ENCODE results near the gene NHS.

The NHS gene

DNA sequence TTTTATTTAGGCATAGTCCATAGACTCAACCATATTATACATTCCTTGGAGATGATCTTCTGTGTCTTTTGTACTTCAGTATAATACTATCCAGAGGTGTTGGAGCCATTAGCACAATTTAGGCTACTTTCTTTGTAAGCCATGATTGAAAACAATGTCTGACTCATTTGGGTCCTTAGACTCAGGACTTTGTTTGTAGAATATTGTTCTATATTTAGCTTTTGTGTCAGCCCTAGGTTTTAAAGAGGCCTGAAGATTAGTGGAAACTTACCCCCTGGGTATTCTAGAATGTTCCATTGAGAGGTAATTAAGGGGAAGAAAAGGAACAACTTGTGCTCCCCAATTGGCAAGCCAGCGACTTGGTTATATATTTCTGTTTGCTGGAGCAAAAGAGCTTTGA, 217.1 kb downstream of the NHS start:
- DNase-seq: no peak

- no peak for DNase-seq
These were observed 219.7 kb downstream of the NHS start for GRCh38 chrX:17594693-17595092.

DNA sequence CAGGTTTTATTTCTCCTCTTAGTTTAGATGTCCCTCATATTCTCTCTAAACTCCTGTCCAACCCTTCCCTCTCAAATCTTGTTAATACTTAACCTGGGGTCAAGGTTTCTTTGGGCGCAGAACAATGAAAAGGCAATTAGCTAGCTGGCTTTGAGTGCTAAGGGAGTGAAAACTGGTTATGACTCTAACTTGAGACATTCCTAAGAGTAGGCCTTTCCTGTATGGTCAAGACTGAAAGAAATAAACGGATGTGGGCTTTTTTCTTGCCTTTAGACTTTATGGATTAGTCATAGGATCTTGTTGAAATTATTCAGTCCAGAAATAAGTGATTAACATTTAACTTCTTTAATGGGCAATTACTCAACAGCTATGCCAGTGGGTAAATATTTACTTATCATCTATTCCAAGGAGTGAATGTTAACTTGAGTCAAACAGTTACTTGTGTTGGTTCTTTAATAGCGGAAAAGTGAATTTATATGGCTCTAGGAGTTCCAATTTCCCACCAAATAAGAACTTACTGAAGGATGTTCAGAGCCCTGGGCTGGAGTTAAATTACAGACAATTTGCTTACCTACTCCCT, 220.5 kb downstream of the NHS start:
- DNase-seq: no peak

GRCh38 chrX:17596061-17596460, 221.1 kb downstream of the NHS start:
- no peak for DNase-seq

- DNase-seq: no peak
These were observed 221.7 kb downstream of the NHS start for GRCh38 chrX:17596546-17597205.

DNA sequence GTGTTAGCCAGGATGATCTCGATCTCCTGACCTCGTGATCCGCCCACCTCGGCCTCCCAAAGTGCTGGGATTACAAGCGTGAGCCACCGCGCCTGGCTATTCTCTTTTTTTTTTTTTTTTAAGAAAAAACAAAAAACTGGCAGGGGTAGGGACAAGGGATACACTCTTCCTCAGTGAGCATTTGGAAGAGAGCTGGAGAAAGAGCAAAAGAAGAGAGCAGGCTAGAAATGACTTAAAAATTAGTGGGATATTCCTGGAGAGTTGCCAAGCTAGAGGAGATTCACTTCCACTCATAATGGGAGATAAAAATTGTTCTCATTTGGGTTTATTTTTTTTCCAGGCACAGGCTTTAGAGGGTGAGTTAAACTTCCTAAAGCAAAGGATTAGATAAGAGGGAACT, 222.3 kb downstream of the NHS start:
- no peak for DNase-seq

DNA sequence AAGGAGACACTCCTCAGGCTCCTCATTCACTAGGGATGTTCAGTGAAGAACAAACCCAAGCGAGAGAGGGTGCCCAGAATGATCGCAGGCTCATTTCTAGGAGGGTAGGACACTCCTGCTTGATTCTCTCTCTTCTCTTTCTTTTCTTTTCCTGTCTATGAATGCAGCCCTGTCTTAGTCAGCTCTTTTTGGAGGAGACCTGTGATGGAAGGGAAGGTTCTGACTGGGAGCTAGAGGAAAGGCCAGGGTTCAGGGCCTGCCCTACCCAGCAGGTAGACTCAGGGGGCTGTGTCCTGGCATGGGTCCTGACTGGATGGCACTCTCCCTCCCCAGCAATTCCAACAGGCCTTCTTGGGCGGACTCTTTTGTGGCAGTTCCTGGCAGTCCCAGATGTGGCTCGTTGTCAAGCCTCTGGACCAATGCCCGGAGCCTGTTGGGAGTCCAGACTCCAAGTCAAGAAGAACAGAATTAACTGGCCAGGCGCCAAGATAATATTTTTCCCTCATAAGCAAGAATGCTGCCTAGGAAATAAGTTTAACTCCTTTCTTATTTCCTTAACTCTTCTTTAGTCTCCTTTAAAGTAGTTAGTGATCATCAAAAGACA, 222.9 kb downstream of the NHS start:
- no peak for DNase-seq

DNA sequence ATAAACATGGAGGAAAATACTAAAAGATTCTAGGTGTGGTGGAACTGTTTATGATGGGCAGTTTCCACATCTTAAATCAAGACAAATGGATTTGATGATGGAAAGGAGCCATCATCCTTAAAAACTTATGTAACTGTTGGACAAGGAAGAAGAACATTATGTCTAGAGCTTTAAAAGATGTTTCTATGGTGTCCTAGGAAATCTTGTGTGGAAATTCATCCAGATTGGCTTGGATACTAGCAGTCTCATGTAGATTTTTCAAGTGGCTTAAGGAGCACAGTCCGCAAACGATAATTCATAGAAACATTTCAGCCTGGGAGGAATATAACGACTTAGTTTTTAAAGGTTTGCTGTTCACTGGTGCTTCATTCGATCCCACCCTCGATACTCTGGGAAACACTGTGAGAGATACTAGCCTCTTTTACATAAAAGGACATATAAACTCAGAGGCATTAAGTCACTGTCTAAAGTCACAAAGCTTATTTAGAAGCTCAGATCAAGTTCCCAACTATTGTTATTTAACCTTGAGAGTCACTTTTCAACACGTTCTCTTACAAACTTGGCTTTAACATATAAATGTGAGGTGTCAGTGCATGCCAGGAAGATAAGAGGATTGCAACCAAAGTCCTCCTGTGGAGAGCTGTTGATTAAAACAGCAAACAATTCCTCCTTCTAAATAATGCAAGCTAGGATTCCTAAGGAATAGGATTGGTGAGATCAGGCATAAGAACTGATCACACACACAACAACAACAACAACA, 226.6 kb downstream of the NHS start:
- no peak for DNase-seq

DNA sequence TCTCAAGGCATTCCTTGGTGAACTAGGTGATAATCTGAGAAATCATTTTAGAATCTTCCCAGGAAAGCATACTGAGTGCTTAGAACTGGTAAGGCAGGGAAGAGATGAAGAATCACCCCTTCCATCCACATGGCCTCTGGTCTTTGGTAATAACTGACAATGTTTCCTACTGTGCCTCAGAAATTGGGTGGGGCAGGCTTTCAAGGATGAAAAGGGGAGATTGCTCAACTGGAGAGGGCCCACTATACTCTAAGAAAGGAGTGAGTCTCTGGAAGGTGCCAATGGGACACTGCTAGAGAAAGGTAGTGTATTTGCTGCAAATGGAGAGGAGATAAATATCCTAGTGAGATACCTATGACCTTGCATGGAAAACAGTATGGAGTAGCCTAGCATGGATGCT, 227.2 kb downstream of the NHS start:
- DNase-seq: no peak

GRCh38 chrX:17603196-17603595, 228.2 kb downstream of the NHS start:
- no peak for DNase-seq

DNA sequence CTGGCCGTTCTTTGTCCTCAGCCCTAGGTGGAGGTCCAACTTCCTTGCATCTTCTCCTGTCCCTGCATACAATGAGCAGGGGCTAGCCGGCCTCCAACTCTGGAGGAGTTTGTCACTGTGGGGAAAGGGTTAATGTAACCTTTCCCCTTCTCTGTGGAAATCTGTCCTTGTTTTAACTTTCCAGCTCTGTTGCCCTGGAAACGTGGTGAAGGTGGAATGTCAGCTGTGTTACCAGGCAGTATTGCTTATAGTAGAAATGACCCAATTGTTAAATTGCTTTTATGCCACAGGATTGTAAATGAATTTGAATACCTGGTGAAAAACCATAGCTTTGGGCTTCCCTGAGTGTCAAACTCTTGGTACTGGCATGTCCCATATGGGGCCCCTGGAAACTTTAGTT, 230.7 kb downstream of the NHS start:
- DNase-seq: no peak

GRCh38 chrX:17606231-17606630, 231.2 kb downstream of the NHS start:
- DNase-seq: no peak

DNA sequence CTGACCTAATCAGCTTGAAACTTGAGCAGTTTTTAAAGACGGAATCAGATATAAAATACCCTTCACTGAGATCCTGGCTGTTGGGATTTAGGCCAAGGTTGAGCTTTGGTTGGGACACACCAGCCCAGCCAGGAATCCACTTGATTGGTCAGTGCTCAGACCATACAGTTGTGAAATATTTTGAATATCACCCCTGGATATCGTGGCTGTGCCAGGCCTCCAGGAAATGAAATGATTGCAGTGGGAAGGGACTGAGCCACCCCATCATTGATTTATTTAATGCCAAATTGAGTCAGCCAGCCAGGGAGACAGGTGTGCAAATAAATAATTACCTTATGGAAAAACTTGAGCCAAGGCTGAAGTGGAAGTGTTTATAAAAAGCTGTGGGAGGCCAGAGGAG, 233.9 kb downstream of the NHS start:
- DNase-seq: no peak

DNA sequence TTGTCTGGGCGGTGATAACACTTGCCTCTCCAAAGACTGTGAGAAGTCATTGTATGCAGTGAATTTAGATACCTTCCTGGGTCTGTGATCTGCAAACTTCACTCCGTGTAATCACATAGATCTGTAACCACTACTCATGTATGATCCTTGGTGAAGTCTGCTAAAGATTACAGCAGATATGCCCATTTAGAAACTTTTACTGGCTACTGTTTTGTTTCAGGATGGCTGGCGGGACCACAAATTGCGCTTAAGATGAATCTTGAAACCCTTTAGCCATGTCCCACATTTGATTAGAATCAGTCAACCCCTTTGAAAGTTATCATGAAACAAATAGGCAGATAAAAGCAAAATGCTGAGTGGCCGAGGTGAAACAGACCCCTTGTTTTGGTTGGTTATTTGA, 235.8 kb downstream of the NHS start:
- DNase-seq: no peak

DNA sequence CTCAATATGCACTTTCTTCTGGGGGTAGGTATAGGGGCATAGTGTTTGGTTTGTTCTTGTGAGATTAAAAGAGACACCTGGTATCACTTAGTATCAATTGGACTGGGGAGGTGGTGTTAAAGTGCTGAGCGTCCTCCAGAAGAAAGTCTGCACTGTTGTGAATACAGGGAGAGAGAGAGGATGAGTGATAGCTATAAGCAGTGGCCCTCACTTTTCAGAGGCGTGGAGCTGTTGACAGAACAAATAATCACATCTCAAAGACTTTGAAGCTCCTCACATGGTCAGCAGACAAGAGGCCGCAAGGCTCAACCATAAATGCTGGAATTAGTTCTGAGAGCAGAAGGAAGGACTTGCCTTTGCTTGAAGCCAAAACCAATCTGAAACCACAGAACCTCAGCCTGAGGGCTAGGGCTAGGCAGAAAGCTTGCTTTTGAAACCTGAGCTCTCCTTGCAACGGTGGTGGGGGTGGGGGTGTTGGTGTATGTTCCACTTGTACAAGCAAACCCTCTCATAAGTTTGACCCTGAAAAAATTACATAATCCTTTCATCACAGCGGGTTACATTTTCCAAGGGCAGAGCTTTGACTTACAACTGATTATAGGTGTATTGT, 239.1 kb downstream of the NHS start:
- no peak for DNase-seq

- no peak for DNase-seq
These were observed 241.9 kb downstream of the NHS start for GRCh38 chrX:17616936-17617335.

DNA sequence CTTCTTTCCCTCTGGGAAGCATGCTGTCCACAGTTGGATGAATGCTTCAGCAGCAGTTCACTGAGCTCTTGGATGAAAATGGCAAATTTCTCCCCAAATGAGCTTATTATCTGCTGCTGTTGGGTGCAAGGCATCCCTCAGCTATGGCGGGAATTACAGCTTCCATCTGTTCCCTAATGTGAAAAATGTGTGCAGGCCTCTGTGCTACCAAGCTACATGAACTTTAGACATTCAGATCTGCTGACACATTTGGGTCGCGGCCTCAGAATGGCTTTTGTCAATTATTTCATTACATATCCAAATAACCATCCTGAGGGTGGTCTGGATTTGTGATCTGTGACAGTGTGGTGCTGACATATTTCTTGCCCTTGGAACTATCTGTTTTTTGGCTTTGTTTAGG, 242.8 kb downstream of the NHS start:
- no peak for DNase-seq

DNA sequence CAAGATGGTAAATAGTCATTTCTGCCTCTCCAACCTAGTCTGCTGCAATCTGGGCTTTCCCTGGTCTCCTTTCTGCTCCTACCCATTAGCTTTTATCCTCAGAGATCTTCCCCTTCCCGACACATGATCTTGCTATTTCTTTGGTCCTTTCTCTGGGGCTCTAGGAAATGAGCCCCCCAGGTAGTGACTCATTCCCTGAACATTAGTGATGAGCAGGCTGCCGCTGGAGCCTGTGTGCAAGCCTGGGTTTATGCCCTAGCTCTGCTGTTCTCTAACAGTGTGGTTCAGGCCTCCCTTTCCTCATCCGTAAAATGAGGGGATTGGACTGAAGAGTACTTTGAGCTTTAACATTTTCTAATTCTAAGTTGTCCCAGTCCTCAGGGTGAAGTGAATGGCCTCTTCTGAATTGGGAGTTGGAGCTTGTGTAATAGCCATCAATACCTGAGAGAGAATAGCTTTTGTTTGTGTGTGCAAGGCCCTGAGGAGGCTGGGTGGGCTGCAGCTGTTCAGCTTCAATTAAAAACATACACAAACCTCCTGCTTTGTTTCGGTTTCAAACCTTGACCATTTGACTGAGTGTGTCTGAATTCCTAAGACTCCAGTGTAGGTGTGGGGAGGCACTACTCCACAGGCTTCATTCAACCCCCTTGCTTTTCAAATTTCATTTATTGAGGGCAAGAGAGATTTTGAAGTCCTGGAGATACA, 246.7 kb downstream of the NHS start:
- no peak for DNase-seq

GRCh38 chrX:17622331-17622730, 247.3 kb downstream of the NHS start:
- no peak for DNase-seq

DNA sequence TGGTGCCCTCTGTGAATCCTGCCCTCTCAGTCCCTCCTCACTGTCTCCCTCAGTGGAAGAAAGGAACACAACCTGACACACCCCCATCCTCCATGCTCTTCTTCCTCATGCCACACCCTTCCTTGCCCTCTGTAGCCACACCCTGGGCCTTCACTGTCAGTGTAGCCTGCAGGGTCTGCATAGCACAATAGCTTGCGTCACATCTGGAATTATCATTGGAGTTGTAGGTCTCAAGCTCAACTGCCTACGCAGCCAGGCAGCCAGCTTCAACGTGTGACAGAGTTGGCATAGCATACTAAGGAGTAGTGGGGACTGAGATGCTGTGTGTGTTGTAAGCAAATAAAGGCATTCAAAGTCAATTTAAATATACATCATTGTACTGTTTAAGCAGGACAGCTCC, 248.8 kb downstream of the NHS start:
- DNase-seq: no peak

GRCh38 chrX:17627026-17627425, 252.0 kb downstream of the NHS start:
- no peak for DNase-seq

GRCh38 chrX:17628976-17629375, 254.0 kb downstream of the NHS start:
- DNase-seq: no peak

GRCh38 chrX:17629519-17629918, 254.5 kb downstream of the NHS start:
- DNase-seq: no peak
